GM10266 (cell line): ENCODE results near the gene EXOSC5.

ENCODE experiments used
- DNase-seq: peaks from one replicate; pipeline ENCODE4 v3.0.0; 2012; ENCODE audit errors: extremely low spot score
- TF ChIP-seq, protein P1 (sequence below): IDR thresholded peaks from 2 replicates; pipeline ENCODE4 v1.5.1; 2012; ENCODE audit warnings: mild to moderate bottlenecking, low read depth; ENCODE audit not compliant: control insufficient read depth, insufficient read depth; ENCODE audit errors: missing control alignments

Gene EXOSC5

DNA sequence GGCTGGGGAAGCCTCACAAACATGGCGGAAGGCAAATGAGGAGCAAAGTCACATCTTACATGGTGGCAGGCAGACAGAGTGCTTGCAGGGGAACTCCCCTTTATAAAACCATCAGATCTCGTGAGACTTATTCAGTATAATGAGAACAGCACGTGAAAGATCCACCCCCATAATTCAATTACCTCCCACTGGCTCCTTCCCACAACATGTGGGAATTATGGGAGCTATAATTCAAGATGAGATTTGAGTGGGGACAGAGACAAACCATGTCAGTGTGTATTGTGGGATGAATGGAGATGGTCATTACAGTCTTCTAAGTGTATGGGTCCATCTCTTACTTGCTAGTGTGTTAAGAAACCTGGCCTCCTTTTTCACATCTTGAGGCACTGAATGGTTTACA, 4.9 kb upstream of the EXOSC5 start:
- TF ChIP-seq, protein P1, sequence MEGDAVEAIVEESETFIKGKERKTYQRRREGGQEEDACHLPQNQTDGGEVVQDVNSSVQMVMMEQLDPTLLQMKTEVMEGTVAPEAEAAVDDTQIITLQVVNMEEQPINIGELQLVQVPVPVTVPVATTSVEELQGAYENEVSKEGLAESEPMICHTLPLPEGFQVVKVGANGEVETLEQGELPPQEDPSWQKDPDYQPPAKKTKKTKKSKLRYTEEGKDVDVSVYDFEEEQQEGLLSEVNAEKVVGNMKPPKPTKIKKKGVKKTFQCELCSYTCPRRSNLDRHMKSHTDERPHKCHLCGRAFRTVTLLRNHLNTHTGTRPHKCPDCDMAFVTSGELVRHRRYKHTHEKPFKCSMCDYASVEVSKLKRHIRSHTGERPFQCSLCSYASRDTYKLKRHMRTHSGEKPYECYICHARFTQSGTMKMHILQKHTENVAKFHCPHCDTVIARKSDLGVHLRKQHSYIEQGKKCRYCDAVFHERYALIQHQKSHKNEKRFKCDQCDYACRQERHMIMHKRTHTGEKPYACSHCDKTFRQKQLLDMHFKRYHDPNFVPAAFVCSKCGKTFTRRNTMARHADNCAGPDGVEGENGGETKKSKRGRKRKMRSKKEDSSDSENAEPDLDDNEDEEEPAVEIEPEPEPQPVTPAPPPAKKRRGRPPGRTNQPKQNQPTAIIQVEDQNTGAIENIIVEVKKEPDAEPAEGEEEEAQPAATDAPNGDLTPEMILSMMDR, result no peak

GRCh38 chr19:41401483-41401882, 4.3 kb upstream of the EXOSC5 start:
- no peak for DNase-seq
- TF ChIP-seq, protein P1, result no peak

More for the DNA sequence above, 4.9 kb upstream of the EXOSC5 start:
- DNase-seq, result no peak

DNA sequence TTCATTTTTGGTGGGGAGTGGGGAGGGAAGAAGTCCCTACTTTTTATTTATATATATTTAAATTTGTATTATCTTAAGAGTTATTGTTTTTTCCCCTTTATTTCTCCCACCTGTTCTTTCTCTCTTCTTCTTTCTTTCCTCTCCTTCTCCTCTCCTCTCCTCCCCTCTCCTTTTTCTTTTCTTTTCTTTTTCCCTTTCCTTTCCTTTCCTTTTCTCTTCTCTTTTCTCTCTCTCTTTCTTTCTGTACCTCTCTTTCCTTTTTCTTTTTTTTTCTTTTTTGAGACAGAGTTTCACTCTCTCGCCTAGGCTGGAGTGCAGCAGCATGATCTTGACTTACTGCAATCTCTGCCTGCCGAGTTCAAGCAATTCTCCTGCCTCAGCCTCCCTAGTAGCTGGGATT, 2.4 kb upstream of the EXOSC5 start:
- DNase-seq, result no peak
- TF ChIP-seq, protein P1, result no peak

DNA sequence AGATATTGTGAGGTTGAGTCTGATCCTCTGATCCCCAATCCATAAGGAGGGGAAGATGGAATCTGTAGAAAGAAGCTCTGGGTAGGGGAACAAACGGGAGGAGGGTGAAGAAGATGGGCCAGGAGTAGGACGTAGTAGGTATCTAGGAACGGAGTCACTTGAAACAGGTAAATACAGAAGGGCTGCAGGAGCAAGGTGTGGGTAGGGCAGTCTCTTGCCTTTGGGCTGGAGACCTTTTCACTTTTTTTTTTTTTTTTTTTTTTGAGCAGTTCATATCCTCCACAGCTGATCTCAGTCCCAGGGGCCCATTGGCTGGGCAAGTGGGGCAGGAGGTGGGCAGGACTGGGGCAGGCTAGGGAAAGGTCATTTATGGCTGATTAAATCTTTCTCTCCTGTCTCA, 1.9 kb upstream of the EXOSC5 start:
- no peak for DNase-seq
- TF ChIP-seq, protein P1, result no peak

DNA sequence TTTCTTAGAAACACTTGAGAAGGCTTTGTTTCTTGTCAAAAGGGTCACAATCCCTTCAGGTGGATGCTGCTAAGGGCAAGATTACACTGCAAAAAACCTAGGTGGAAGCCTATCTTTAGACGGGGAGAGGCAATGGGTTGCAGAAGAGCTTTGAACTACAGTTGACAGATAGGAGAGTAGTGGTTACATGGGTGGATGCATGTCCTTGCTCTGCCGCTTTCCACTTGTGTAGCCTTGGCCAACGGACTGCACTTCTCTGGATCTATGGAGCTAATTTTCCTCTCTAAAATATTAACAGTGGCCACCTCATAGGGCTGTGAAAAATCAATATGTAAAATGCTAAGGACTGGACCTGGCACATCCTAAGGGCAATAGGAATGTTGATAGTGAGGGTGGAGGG, 1.4 kb upstream of the EXOSC5 start:
- DNase-seq, result no peak
- TF ChIP-seq, protein P1, result no peak

DNA sequence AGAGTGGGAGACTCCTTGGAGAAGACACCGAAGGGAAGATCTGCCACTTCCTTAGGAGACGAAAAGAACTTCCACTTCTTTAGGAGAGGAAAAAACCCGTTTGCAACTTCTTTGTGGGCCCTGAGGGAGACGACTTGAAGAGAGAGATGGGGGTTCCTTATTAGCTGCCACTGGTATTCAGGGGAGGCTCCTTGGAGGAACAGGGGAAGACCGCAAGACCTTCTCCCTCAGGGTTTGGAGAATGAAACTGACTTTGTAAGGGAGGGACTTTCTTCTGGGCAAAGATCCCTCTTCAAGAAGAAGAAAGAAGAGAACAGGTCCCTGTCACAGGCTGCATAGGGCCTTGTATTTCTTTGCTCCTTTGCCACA, 875 bp upstream of the EXOSC5 start:
- no peak for DNase-seq

GRCh38 chr19:41395355-41395754, 1.8 kb downstream of the EXOSC5 start:
- TF ChIP-seq, protein P1, result no peak
- DNase-seq, result no peak

More for the DNA sequence above, 875 bp upstream of the EXOSC5 start:
- TF ChIP-seq, protein P1, result no peak
